ENCODE results near the gene CFAP45. TPM values are rescaled to one million over a fixed set of nuclear protein-coding genes. Genes with fewer than 3 reads are reported as not detected.

Gene CFAP45
- total RNA-seq, 4 donors from 2014 or later = 0.17 to 0.32 TPM; not detected in 2

DNA sequence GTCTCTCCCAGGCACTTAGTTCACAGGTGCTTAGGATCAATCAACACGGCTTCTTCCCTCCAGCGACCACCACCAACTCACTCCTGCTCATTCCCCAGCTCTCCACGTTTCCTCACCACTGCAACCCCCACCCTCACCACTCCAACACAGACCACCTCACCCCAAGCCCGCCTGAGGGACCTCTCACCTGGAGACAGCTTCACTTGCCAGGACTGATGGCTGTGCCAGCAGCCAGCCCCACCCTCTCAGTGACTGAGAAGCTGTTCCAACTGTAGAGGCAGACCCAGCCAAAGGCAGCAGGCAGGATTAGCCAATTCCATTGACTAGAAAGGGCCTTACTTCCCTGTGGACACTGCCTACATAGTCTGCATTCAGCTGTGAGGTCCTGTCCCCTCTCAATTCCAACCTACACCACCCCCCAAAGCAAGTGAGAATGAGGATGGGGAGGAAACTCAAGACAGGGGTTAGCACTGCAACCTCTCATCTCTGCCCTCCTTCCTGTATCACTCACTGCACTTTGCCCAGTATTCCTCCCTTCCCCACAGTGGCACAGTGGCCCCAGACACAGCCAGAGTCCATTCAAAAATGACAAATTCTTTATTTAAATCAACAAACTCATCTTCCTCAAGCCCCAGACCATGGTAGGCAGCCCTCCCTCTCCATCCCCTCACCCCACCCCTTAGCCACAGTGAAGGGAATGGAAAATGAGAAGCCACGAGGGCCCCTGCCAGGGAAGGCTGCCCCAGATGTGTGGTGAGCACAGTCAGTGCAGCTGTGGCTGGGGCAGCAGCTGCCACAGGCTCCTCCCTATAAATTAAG is 17.8 kb upstream of the CFAP45 start:
- DNase-seq (ENCODE audit: extremely low spot score) = no peak
- H3K36me3 ChIP-seq = peaks cover 31 to 55% (median 44%) of the 10 kb centered on the region in 4 donors
- no peaks in the 10 kb centered on the region for H3K9me3 ChIP-seq
- H3K27me3 ChIP-seq = no peaks in the 10 kb centered on the region
- peak overlapping the region in 1 of 4 donors; percentile 48 for H3K27ac ChIP-seq (replicated peaks in 1 of 4)
- H3K4me3 ChIP-seq = no peak overlapping the region
- TF ChIP-seq, protein P1, sequence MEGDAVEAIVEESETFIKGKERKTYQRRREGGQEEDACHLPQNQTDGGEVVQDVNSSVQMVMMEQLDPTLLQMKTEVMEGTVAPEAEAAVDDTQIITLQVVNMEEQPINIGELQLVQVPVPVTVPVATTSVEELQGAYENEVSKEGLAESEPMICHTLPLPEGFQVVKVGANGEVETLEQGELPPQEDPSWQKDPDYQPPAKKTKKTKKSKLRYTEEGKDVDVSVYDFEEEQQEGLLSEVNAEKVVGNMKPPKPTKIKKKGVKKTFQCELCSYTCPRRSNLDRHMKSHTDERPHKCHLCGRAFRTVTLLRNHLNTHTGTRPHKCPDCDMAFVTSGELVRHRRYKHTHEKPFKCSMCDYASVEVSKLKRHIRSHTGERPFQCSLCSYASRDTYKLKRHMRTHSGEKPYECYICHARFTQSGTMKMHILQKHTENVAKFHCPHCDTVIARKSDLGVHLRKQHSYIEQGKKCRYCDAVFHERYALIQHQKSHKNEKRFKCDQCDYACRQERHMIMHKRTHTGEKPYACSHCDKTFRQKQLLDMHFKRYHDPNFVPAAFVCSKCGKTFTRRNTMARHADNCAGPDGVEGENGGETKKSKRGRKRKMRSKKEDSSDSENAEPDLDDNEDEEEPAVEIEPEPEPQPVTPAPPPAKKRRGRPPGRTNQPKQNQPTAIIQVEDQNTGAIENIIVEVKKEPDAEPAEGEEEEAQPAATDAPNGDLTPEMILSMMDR (IDR thresholded peaks at IDR 0.05) = no peak
- TF ChIP-seq POLR2AphosphoS5 (IDR thresholded peaks at IDR 0.05) = no peak
- no peak for TF ChIP-seq POLR2A (IDR thresholded peaks at IDR 0.05; ENCODE audit: low read depth)
- no peak for TF ChIP-seq EP300 (IDR thresholded peaks at IDR 0.05)
- intact Hi-C loops (cut with DNase I) = no loop called here
- H3K4me1 ChIP-seq = peaks cover 56 to 78% (median 71%) of the 10 kb centered on the region in 4 donors
- WGBS = 85% methylated on average over 5 of the region's 5 CpGs

DNA sequence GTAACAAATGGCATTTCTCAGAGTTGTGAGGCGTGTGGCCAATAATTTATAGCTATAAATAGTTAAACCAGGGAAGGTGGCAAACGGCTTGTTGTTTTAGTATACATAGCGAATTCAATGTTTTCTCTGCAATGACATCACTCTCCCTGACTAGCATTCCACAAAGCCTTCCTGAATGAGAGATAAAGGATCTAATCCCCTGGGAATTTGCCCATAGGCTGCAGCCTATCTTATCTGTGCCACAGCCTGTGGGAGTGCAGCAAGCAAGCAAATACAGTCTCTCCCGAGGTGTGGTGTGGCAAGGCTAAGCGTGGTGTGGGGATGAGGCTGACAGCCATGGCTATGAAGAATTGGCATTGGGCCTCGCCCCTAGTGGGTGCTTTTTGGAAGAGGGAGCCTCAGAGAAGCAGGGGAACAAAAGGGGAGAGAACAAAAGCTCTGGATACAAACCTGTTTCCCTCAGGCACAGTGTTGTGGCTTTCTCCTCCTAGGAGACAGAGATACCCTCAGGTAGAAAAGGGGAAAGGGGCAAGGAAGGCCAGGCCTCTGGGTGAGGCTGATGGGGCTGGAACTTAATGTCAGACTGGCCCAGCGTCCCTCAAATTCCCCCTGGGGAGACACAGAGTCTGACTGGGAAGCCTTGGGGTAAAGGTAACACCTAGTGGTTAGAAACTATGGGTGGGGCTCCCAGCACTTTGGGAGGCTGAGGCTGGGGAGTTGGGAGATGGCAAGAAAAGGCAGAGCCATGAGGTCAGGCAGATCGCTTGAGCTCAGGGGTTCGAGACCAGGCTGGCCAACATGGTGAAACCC is 16.5 kb upstream of the CFAP45 start:
- Histone ChIP-seq H3K27me3 (no peaks in the 10 kb centered on the region), H3K36me3 (peaks cover 31 to 51% (median 44%) of the 10 kb centered on the region in 4 donors), H3K9me3 (no peaks in the 10 kb centered on the region), H3K4me1 (peaks cover 53 to 74% (median 67%) of the 10 kb centered on the region in 4 donors), H3K27ac (replicated peaks in 1 of 4) (peak overlapping the region in 3 of 4 donors; percentile 35 to 48 (median 44)), H3K4me3 (no peak overlapping the region)
- TF ChIP-seq POLR2AphosphoS5 (IDR thresholded peaks at IDR 0.05) (no peak), POLR2A (IDR thresholded peaks at IDR 0.05; ENCODE audit: low read depth) (no peak), EP300 (IDR thresholded peaks at IDR 0.05) (no peak)
- TF ChIP-seq, protein P1 (IDR thresholded peaks at IDR 0.05) = no peak
- intact Hi-C loops (cut with DNase I) = no loop called here
- 53% methylated on average over 9 of the region's 9 CpGs for WGBS
- DNase-seq (ENCODE audit: extremely low spot score) = no peak

DNA sequence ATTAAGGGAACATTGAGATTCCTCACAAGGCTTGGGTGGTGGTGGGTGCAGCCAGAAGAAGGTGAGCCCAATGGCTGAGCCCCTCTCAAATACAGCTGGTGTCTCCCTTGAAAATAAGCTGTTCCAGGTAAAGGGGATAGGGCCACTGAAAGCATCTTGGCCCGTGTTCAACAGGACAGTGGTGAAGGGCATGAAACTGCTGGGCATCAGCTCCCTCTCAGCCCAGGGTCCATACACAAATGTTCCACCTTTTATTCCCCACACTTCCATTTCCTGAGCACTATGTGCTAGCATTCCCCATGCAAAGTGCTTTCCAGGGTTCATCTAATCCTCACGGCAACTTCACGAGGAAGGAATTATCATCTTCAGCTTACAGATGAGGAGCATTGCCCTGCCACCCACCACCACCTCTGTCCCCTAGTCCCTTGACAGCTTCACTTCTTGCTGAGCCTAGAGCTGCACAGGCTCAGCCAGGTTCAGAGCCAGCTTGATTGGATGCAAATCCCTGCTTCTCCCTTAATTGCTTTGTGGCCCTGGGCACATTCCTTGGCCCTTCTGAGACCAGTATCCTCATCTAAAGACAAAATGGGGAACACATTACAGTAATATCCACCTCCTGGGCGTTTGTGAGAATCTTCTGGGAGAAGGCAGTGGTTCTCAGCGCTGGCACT is 15.7 kb upstream of the CFAP45 start:
- WGBS = 48% methylated on average over 5 of the region's 5 CpGs
- Histone ChIP-seq H3K36me3 (peaks cover 30 to 45% (median 41%) of the 10 kb centered on the region in 4 donors), H3K4me1 (peaks cover 53 to 73% (median 65%) of the 10 kb centered on the region in 4 donors), H3K27ac (replicated peaks in 1 of 4) (peak overlapping the region in 3 of 4 donors; percentile 35 to 48 (median 44)), H3K9me3 (no peaks in the 10 kb centered on the region), H3K4me3 (no peak overlapping the region), H3K27me3 (no peaks in the 10 kb centered on the region)
- intact Hi-C loops (cut with DNase I) = no loop called here
- no peak for DNase-seq (ENCODE audit: extremely low spot score)
- no peak for TF ChIP-seq POLR2AphosphoS5 (IDR thresholded peaks at IDR 0.05)
- TF ChIP-seq POLR2A (IDR thresholded peaks at IDR 0.05; ENCODE audit: low read depth) = no peak
- TF ChIP-seq EP300 (IDR thresholded peaks at IDR 0.05) = no peak
- TF ChIP-seq, protein P1 (IDR thresholded peaks at IDR 0.05) = no peak

DNA sequence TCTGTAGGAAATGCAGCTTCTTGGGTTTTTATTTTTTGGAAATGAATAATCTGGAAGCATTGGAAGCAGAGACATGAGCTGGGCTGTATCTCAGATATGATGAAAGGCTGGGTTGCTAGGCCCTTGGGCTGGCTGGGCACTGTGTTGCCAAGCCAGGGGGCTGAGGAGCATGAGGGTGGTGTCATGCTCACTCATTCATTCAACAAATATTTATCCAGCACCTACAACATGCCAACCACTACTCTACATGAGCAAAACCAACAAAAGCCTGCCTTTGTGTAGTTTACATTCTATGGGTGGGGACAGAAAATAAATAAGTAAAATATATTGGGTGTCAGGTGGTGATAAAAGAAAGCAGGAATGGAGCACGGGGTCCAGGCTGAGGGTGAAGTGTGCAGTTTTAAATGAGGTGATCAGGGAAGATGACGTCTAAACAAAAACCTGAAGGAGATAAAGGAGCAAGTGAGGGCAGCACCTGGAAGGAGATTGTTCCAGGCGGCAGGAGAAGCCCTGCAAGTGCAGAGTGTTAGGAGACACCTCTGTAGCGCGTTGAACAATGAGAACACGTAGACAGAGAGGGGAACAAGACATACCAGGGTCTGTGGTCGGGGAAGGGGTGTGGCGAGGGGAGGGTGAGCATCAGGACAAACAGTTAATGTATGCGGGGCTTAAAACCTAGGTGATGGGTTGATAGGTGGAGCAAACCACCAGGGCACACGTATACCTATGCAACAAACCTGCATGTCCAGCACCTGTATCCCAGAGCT is 14.5 kb upstream of the CFAP45 start:
- Histone ChIP-seq H3K27me3 (no peaks in the 10 kb centered on the region), H3K9me3 (no peaks in the 10 kb centered on the region), H3K4me1 (peaks cover 46 to 71% (median 65%) of the 10 kb centered on the region in 4 donors), H3K4me3 (no peak overlapping the region), H3K36me3 (peaks cover 18 to 33% (median 28%) of the 10 kb centered on the region in 4 donors), H3K27ac (replicated peaks in 1 of 4) (no peak overlapping the region)
- TF ChIP-seq EP300 (IDR thresholded peaks at IDR 0.05) (no peak), POLR2A (IDR thresholded peaks at IDR 0.05; ENCODE audit: low read depth) (no peak), POLR2AphosphoS5 (IDR thresholded peaks at IDR 0.05) (no peak)
- TF ChIP-seq, protein P1 (IDR thresholded peaks at IDR 0.05) = no peak
- intact Hi-C loops (cut with DNase I) = no loop called here
- 89% methylated on average over 10 of the region's 10 CpGs for WGBS
- DNase-seq (ENCODE audit: extremely low spot score) = no peak
